GM18519 (cell line): ENCODE data around the gene CTSA.
A peak's percentile ranks its signal among the peaks of the same experiment; 100 is the strongest.
"Not testable (repeated sequence)": the region's sequence is repeated elsewhere in the genome, so short reads cannot be mapped to it uniquely, and the experiment has no call there.

Source experiments
- ATAC-seq: cut with Tn5 transposase; IDR thresholded peaks from one replicate; pipeline ENCODE4 v1.9.1; 2021; ENCODE audit warnings: mild to moderate bottlenecking, moderate library complexity; ENCODE audit not compliant: unreplicated experiment, low FRiP score

CTSA gene

GRCh38 chr20:45892828-45893500, 1.8 kb downstream of the CTSA start:
- no peak for ATAC-seq

GRCh38 chr20:45893831-45894230, 2.7 kb downstream of the CTSA start:
- no peak for ATAC-seq

- no peak for ATAC-seq
These were observed 3.7 kb downstream of the CTSA start for GRCh38 chr20:45894797-45895196.

GRCh38 chr20:45896641-45897161, 5.6 kb downstream of the CTSA start:
- no peak for ATAC-seq

- no peak for ATAC-seq
These were observed 6.2 kb downstream of the CTSA start for GRCh38 chr20:45897289-45897688.

- ATAC-seq, result no peak
These were observed 6.6 kb downstream of the CTSA start for GRCh38 chr20:45897692-45898091.

- no peak for ATAC-seq
These were observed 7.2 kb downstream of the CTSA start for GRCh38 chr20:45898285-45898684.

- no peak for ATAC-seq
These were observed 8.1 kb downstream of the CTSA start for GRCh38 chr20:45899046-45899835.

GRCh38 chr20:45901332-45901731, 10.2 kb downstream of the CTSA start:
- ATAC-seq, result not testable (repeated sequence)

- ATAC-seq, result no peak
These were observed 11.1 kb downstream of the CTSA start for GRCh38 chr20:45902199-45902701.

GRCh38 chr20:45904583-45905504, 13.7 kb downstream of the CTSA start:
- no peak for ATAC-seq

GRCh38 chr20:45905505-45906079, 14.5 kb downstream of the CTSA start:
- ATAC-seq, result no peak

GRCh38 chr20:45907219-45907948, 16.2 kb downstream of the CTSA start:
- no peak for ATAC-seq

- ATAC-seq, result no peak
These were observed 16.9 kb downstream of the CTSA start for GRCh38 chr20:45908084-45908483.

GRCh38 chr20:45909336-45909808, 18.2 kb downstream of the CTSA start:
- ATAC-seq, result no peak

GRCh38 chr20:45909817-45910669, 18.9 kb downstream of the CTSA start:
- ATAC-seq, result no peak

GRCh38 chr20:45910670-45911485, 19.7 kb downstream of the CTSA start:
- ATAC-seq, result peak; percentile 76
